Fibroblast of lung (primary cell): Measurements from ENCODE around the gene JAZF1. TPM values are rescaled to one million over a fixed set of nuclear protein-coding genes. Genes with fewer than 3 reads are reported as not detected.
A peak's percentile ranks its signal among the peaks of the same experiment; 100 is the strongest.

Experiments
- DNase-seq, 2 donors: peaks; one replicate each; pipeline versions ENCODE4 v3.0.0 to v3.0.0-alpha.2; 2010; ENCODE audit warnings: low read depth in 2 of 2
- H2AFZ ChIP-seq: 2 replicates; pipeline ENCODE4 v1.5.1; 2012; ENCODE audit warnings: low read length, control low read depth, inconsistent platforms
- H3K27ac ChIP-seq: 2 replicates; pipeline ENCODE4 v1.5.1; 2011; ENCODE audit warnings: low read length, control low read depth; ENCODE audit not compliant: insufficient read depth
- H3K27me3 ChIP-seq: 2 replicates; pipeline ENCODE4 v1.5.1; 2011; ENCODE audit warnings: mild to moderate bottlenecking, low read length; ENCODE audit not compliant: control insufficient read depth, insufficient read depth
- H3K36me3 ChIP-seq: 2 replicates; pipeline ENCODE4 v1.5.1; 2011; ENCODE audit warnings: low read length; ENCODE audit not compliant: control insufficient read depth, insufficient read depth
- H3K4me1 ChIP-seq: 2 replicates; pipeline ENCODE4 v1.5.1; 2011; ENCODE audit warnings: low read length; ENCODE audit not compliant: control insufficient read depth, insufficient read depth; ENCODE audit errors: extremely low read depth
- H3K4me2 ChIP-seq: 2 replicates; pipeline ENCODE4 v1.5.1; 2011; ENCODE audit warnings: low read length, control low read depth; ENCODE audit not compliant: insufficient read depth; ENCODE audit errors: extremely low read depth
- H3K4me3 ChIP-seq, 4 experiments: fragments of 200-600 bp in 1 of 4; sonication (generic) in 1 of 4; replicated peaks in 1 of 4; 2 replicates each; pipeline ENCODE4 v1.5.1; 2011 to 2016; ENCODE audit warnings: low read length in 4 of 4, low read depth in 3 of 4, mild to moderate bottlenecking in 3 of 4, control low read depth in 2 of 4, inconsistent platforms in 1 of 4, mixed read lengths in 1 of 4; ENCODE audit not compliant: insufficient read depth in 1 of 4; ENCODE audit errors: control extremely low read depth in 1 of 4
- H3K79me2 ChIP-seq: 2 replicates; pipeline ENCODE4 v1.5.1; 2012; ENCODE audit warnings: mild to moderate bottlenecking, low read length, inconsistent platforms; ENCODE audit not compliant: control insufficient read depth, insufficient read depth
- H3K9ac ChIP-seq: 2 replicates; pipeline ENCODE4 v1.5.1; 2011; ENCODE audit warnings: mild to moderate bottlenecking, low read length, control low read depth; ENCODE audit not compliant: insufficient read depth
- H3K9me3 ChIP-seq: 2 replicates; pipeline ENCODE4 v1.5.1; 2012; ENCODE audit warnings: low read depth, low read length; ENCODE audit not compliant: control insufficient read depth, insufficient read depth
- H4K20me1 ChIP-seq: 2 replicates; pipeline ENCODE4 v1.5.1; 2011; ENCODE audit warnings: low read length; ENCODE audit not compliant: control insufficient read depth, insufficient read depth; ENCODE audit errors: extremely low read depth
- CTCF ChIP-seq, 2 donors: IDR thresholded peaks in 1 of 2; conservative IDR thresholded peaks in 1 of 2; 1 replicate in 1 of 2; 2 replicates in 1 of 2; pipeline ENCODE4 v1.5.1; 2011 to 2012; ENCODE audit warnings: low read length in 2 of 2, control low read depth in 1 of 2, inconsistent platforms in 1 of 2, low read depth in 1 of 2, mild to moderate bottlenecking in 1 of 2
- EZH2 ChIP-seq: IDR thresholded peaks from 2 replicates; pipeline ENCODE4 v1.5.1; 2012; ENCODE audit warnings: low read length, control low read depth, mild to moderate bottlenecking; ENCODE audit errors: missing control alignments
- polyA plus RNA-seq, 2 donors: library from polyadenylated mRNA; depleted of rRNA in 1 of 2; stranded (reverse) in 1 of 2; unstranded in 1 of 2; fragments of >200 nt; gene quantifications; 2 replicates each; pipeline ENCODE4 v1.2.1, GENCODE V29; 2011 to 2012; ENCODE audit warnings: missing spikeins in 1 of 2
- total RNA-seq: library from RNA; depleted of rRNA; stranded (reverse); fragments of >200 nt; gene quantifications from 2 replicates; pipeline ENCODE4 v1.2.1, GENCODE V29; 2014

Gene JAZF1
- total and polyA plus RNA-seq, 2 donors (not counting 1 experiment from before 2014, with no cell fraction given) = 9.1 to 9.3 TPM

GRCh38 chr7:27799212-27799611, 381.4 kb downstream of the JAZF1 start:
- H3K79me2 ChIP-seq = no peaks in the 10 kb centered on the region
- no peak overlapping the region for H3K4me2 ChIP-seq
- H3K27me3 ChIP-seq = no peaks in the 10 kb centered on the region
- H3K9me3 ChIP-seq = no peaks in the 10 kb centered on the region
- H3K4me3 ChIP-seq = no peak overlapping the region
- no peak overlapping the region for H2AFZ ChIP-seq
- no peaks in the 10 kb centered on the region for H4K20me1 ChIP-seq
- no peaks in the 10 kb centered on the region for H3K4me1 ChIP-seq
- no peaks in the 10 kb centered on the region for H3K36me3 ChIP-seq
- TF ChIP-seq EZH2 (no peak), CTCF (conservative IDR thresholded peaks at IDR 0.05 in 1 of 2, IDR thresholded peaks at IDR 0.05 in 1 of 2; ENCODE audit: low read depth in 1 of 2, low read length in 2 of 2) (no peak)
- H3K9ac ChIP-seq = no peak overlapping the region
- no peak for DNase-seq
- no peak overlapping the region for H3K27ac ChIP-seq

GRCh38 chr7:27795977-27796376, 384.6 kb downstream of the JAZF1 start:
- TF ChIP-seq CTCF (conservative IDR thresholded peaks at IDR 0.05 in 1 of 2, IDR thresholded peaks at IDR 0.05 in 1 of 2; ENCODE audit: low read depth in 1 of 2, low read length in 2 of 2) (no peak), EZH2 (no peak)
- no peaks in the 10 kb centered on the region for H3K79me2 ChIP-seq
- no peak overlapping the region for H3K4me3 ChIP-seq
- no peak overlapping the region for H3K27ac ChIP-seq
- no peaks in the 10 kb centered on the region for H3K36me3 ChIP-seq
- DNase-seq = no peak
- H3K4me2 ChIP-seq = no peak overlapping the region
- no peaks in the 10 kb centered on the region for H3K27me3 ChIP-seq
- H3K9me3 ChIP-seq = no peaks in the 10 kb centered on the region
- H2AFZ ChIP-seq = no peak overlapping the region
- H3K4me1 ChIP-seq = no peaks in the 10 kb centered on the region
- no peak overlapping the region for H3K9ac ChIP-seq
- no peaks in the 10 kb centered on the region for H4K20me1 ChIP-seq

DNA sequence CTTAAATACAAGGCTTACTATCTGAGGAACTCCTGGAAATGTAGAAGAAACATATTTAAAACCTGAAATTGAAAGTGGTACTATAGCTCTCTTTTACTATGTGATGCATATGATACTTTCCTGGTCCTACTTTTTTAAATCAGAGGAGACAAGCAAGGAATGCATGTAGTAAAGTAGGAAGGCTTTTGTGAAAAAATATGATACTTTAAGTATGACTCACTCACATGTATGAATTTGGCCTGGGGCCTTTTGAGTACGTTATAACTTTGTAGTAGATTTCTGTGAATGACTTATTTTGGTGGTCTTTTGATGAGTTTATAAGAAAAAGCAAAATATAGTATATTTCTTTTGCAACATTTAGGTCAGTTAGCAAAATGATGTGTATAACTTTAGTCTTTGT, 386.8 kb downstream of the JAZF1 start:
- Histone ChIP-seq H3K4me3 (no peak overlapping the region), H3K4me2 (no peak overlapping the region), H3K9me3 (no peaks in the 10 kb centered on the region), H3K36me3 (no peaks in the 10 kb centered on the region), H3K4me1 (no peaks in the 10 kb centered on the region), H3K27ac (no peak overlapping the region), H3K27me3 (no peaks in the 10 kb centered on the region), H4K20me1 (no peaks in the 10 kb centered on the region), H3K79me2 (no peaks in the 10 kb centered on the region), H3K9ac (no peak overlapping the region), H2AFZ (no peak overlapping the region)
- TF ChIP-seq CTCF (conservative IDR thresholded peaks at IDR 0.05 in 1 of 2, IDR thresholded peaks at IDR 0.05 in 1 of 2; ENCODE audit: low read depth in 1 of 2, low read length in 2 of 2) = no peak
- no peak for TF ChIP-seq EZH2
- DNase-seq = peak; percentile 28 to 39
